ENCODE data around the gene SLC35E2B.

GRCh38 chr1:1671365-1672119 lies 21.1 kb downstream of the SLC35E2B start:
- TF ChIP-seq CTCF (IDR thresholded peaks at IDR 0.05; ENCODE audit: low read depth, low read length): no peak
- TF ChIP-seq POLR2A (IDR thresholded peaks at IDR 0.05; ENCODE audit: extremely low read depth, insufficient read length): no peak

Data from NB4 (cell line).